Stimulated activated CD4-positive, alpha-beta T cell treated with anti-CD3 and anti-CD28 coated beads, Interleukin-15, amount 100 ng/mL, for 1 hour (primary cell): ENCODE results near the gene YKT6.

Experiments
- DNase-seq, 2 donors: peaks; one replicate each; pipeline ENCODE4 v3.0.0-alpha.2; 2020; ENCODE audit warnings: low read depth in 1 of 2, low spot score in 1 of 2

The YKT6 gene

GRCh38 chr7:44217852-44218402, 17.1 kb downstream of the YKT6 start:
- DNase-seq = no peak

- no peak for DNase-seq
Measured at GRCh38 chr7:44218418-44219201, 17.8 kb downstream of the YKT6 start.

- DNase-seq = no peak
Measured at GRCh38 chr7:44219371-44220045, 18.7 kb downstream of the YKT6 start.

GRCh38 chr7:44220046-44220357, 19.2 kb downstream of the YKT6 start:
- DNase-seq = no peak

- no peak for DNase-seq
Measured at GRCh38 chr7:44220358-44221112, 19.8 kb downstream of the YKT6 start.

GRCh38 chr7:44221231-44221791, 20.5 kb downstream of the YKT6 start:
- DNase-seq = no peak

- DNase-seq = no peak
Measured at GRCh38 chr7:44222074-44222473, 21.3 kb downstream of the YKT6 start.

- no peak for DNase-seq
Measured at GRCh38 chr7:44222776-44223261, 22.0 kb downstream of the YKT6 start.

GRCh38 chr7:44223362-44224079, 22.7 kb downstream of the YKT6 start:
- DNase-seq = no peak

GRCh38 chr7:44224080-44224973, 23.5 kb downstream of the YKT6 start:
- no peak for DNase-seq

- DNase-seq = no peak
Measured at GRCh38 chr7:44224974-44225565, 24.3 kb downstream of the YKT6 start.

- no peak for DNase-seq
Measured at GRCh38 chr7:44225566-44226395, 25.0 kb downstream of the YKT6 start.

- no peak for DNase-seq
Measured at GRCh38 chr7:44226396-44226753, 25.6 kb downstream of the YKT6 start.

- no peak for DNase-seq
Measured at GRCh38 chr7:44227911-44228310, 27.1 kb downstream of the YKT6 start.

- DNase-seq = no peak
Measured at GRCh38 chr7:44228571-44229350, 28.0 kb downstream of the YKT6 start.

GRCh38 chr7:44229546-44230105, 28.8 kb downstream of the YKT6 start:
- no peak for DNase-seq

GRCh38 chr7:44230286-44230685, 29.5 kb downstream of the YKT6 start:
- DNase-seq = no peak
